HG03354 (cell line): ENCODE data around the gene ADRB2.
A peak's percentile ranks its signal among the peaks of the same experiment; 100 is the strongest.

Experiments
- ATAC-seq: cut with Tn5 transposase; IDR thresholded peaks from one replicate; pipeline ENCODE4 v1.9.1; 2021; ENCODE audit warnings: mild to moderate bottlenecking; ENCODE audit not compliant: unreplicated experiment, poor library complexity, severe bottlenecking

The ADRB2 gene

DNA sequence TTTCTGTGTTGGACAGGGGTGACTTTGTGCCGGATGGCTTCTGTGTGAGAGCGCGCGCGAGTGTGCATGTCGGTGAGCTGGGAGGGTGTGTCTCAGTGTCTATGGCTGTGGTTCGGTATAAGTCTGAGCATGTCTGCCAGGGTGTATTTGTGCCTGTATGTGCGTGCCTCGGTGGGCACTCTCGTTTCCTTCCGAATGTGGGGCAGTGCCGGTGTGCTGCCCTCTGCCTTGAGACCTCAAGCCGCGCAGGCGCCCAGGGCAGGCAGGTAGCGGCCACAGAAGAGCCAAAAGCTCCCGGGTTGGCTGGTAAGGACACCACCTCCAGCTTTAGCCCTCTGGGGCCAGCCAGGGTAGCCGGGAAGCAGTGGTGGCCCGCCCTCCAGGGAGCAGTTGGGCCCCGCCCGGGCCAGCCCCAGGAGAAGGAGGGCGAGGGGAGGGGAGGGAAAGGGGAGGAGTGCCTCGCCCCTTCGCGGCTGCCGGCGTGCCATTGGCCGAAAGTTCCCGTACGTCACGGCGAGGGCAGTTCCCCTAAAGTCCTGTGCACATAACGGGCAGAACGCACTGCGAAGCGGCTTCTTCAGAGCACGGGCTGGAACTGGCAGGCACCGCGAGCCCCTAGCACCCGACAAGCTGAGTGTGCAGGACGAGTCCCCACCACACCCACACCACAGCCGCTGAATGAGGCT, at the start of gene ADRB2:
ADRB2 (plus strand) TSS at position 559 of the 686 bp plus-strand sequence. CDS start 221 bp downstream, outside the sequence.
- peak; percentile 97 for ATAC-seq

- ATAC-seq, result no peak
Measured at GRCh38 chr5:148776780-148777179, 49.6 kb upstream of the ADRB2 start.

GRCh38 chr5:148778882-148779281, 47.5 kb upstream of the ADRB2 start:
- no peak for ATAC-seq

- ATAC-seq, result no peak
Measured at GRCh38 chr5:148780711-148781110, 45.7 kb upstream of the ADRB2 start.

- no peak for ATAC-seq
Measured at GRCh38 chr5:148781766-148782165, 44.6 kb upstream of the ADRB2 start.

GRCh38 chr5:148785223-148785622, 41.2 kb upstream of the ADRB2 start:
- no peak for ATAC-seq

DNA sequence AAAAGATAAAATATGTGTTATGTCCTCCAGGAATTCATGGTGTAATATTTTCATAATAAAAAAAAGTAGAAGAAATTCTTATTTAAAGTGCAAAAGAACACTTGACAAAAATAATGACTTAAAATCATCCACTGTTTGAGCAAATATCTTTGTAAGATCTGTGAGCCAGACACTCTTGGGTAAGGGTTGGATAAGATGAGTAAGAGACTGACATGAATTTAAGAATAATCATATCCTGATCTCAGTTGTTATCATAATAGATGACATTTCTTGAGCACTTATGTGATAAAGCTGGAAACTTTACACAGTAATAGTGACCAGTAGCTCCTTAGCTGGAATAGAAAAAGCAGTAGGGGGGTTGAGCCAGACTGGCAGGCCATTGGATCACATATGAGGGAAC, 40.0 kb upstream of the ADRB2 start:
- ATAC-seq, result no peak

- ATAC-seq, result no peak
Measured at GRCh38 chr5:148788636-148789035, 37.8 kb upstream of the ADRB2 start.

DNA sequence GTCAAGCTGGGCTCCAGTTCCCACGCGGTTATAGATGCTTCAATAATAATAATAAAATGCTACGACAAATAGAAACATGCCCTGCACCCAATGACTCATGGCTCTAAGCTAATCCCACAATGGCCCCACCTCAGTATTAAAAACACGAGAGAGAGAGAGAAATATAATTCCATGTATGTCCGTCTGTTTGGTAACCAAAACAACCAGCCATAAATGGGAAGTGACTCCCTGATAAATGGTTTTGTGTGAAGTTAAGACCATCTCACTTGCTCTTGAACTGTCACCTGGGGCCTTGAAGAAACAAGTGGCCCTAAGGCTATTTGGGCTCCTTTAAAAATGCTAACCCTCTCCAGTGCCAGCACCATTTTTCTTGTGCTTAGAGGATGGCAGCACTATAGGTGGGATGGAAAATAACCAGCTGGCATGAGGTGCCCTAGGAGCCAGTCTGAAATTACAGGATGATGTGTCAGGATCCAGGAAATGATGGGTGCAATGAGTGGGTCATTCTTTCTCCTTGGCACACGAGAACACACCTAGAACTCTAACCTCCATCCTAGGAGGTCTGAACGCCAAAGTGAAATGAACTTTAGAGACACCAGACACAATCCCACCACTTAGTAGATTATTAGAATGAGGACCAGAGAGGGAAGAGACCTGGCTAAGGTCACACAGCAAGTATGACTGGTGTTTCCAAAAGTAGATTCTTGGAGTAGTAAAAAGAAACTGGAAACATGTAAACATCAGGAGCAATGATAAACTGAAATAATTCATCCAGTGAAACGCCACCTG, 35.7 kb upstream of the ADRB2 start:
- ATAC-seq, result peak; percentile 36

DNA sequence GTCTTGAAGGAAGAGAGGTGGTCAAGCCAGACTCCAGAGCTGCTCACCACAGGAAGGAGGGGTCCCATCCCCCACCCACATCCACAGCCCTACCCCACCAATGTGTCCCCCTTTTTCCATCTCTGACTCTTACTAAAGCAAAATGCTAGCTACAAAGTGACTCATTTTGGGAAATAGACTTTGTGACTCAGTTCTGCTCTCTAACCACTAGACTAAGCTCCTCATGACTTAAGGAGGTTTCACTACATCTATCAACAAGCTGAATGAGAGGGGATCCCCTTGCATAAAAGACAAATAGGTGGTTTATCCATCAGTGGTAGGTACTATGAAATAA, 35.1 kb upstream of the ADRB2 start:
- peak; percentile 97 for ATAC-seq

- no peak for ATAC-seq
Measured at GRCh38 chr5:148791696-148792095, 34.7 kb upstream of the ADRB2 start.

DNA sequence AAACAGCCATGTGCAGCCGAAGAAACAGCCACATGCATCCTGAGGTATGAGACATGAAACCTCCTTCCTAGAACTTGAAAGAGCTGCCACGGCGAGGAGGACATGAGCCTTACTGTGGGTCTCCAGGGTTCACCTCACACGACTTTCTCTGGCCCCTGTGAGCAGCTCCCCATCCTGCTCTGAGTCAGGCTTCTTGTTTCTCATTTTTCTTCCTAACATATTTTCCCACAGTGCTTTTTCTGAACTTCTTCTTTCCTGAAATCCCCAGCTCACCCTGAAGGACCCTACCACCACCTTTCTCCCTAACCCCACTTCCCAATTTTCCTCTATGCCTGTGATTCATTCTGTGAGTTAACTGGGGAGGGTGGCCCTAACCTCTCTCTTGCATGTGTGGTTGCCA, 33.7 kb upstream of the ADRB2 start:
- ATAC-seq, result no peak

DNA sequence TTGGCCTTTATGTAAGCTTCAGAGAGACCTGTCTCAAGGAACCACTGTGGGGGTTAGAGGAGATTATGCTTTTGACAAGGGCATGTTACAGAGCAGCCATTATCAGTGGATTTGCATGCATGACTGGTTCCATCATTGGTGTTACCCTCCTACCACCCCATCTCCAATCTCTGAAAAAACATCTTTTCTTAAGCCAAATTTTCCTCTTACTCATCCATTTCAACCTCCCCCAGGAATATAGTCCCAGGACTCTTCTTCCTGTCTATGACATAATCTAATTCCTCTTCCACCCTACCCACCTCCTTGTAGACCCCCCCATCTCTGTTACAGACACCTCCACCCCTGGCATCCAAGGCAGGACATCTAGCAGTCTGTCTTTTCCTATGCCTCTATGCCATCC, 33.1 kb upstream of the ADRB2 start:
- no peak for ATAC-seq

DNA sequence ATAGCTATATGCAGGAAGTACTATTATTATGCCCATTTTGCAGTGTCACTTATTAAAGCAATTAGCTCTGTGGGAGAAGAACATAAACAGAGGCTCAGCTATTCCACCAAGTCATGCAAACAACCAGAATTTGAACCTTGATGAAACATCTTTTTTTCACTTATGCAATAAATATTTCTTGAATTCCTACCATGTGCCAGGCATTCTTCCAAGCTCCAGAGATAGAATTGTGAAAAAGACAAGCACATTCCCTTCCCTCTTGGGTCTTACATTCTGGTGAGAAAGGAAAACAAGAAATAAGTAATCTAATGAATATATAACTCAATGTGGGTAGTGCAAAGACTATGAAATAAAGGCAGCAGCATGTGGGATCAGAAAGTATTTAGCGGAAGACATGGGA, 32.1 kb upstream of the ADRB2 start:
- ATAC-seq, result no peak

- peak; percentile 33 for ATAC-seq
Measured at GRCh38 chr5:148794729-148795561, 31.5 kb upstream of the ADRB2 start.

DNA sequence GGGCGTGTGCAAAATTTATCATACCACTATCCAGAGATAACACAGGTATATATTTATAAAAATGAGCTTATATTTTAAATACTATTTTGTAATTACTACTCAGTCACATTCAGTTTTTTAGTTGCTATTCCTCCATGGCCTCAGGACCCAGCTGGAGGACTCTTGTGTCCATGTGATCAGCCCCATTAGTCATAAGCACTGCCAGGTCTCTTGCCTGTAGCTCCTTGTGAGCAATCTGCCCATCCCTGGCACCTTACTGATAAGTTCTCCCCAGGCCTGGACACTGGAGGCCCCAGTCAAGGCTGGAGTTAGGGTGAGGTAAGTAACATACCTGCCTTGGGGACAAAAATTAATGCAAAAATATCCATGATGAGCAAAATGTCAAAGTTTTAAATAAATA, 29.5 kb upstream of the ADRB2 start:
- ATAC-seq, result no peak

DNA sequence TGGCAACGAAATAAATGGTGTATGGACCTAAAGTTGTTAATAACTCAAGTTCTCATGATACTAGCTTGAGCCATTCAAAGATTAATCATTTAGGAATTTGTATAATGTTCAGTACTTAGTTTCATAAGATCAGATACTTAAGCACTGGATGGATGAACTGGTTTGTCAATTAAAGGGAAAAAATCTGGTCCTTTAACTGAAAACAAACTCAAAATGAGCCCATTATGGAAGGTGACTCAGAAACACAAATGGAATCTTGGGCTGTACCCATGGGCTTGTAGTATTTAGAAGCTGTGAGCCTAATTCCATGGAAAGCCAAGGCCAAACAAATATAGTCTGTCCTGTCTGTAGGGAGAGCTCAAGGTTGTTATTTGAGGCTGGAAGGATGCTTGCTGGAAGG, 27.6 kb upstream of the ADRB2 start:
- ATAC-seq, result no peak

DNA sequence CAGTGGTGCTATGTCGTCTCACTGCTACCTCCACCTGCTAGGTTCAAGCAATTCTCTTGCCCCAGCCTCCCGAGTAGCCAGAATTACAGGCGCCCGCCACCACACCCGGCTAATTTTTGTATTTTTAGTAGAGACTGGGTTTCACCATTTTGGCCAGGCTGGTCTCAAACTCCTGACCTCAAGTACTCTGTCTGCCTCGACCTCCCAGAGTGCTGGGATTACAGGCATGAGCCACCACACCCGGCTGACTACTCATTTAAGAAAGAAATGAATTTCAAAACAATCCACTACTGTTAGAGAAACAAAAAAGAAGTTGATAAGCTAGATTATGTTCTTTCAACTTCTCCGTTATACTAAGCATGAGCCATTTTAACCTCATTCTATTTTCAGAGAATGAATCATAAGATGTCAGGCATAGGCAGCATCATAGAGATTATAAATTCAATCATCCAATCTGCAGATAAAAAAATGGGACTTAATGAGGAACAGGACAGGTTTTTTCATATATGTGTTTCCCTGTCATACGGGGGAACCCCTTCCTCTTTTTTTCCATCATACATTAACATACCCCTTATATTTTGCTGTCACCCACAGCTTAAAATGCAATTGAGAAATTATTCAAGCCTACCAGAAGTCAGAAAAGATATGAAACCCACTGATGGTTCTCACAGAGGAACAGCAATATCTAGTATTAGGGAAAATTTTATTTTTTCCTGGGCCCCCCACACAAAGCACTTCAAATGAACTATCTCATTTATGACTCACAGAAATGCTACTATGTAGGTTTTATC, 26.5 kb upstream of the ADRB2 start:
- ATAC-seq, result peak; percentile 59

GRCh38 chr5:148801682-148802276, 24.6 kb upstream of the ADRB2 start:
- no peak for ATAC-seq
